ENCODE measurements around the gene ATRX.

- TF ChIP-seq, protein P1, sequence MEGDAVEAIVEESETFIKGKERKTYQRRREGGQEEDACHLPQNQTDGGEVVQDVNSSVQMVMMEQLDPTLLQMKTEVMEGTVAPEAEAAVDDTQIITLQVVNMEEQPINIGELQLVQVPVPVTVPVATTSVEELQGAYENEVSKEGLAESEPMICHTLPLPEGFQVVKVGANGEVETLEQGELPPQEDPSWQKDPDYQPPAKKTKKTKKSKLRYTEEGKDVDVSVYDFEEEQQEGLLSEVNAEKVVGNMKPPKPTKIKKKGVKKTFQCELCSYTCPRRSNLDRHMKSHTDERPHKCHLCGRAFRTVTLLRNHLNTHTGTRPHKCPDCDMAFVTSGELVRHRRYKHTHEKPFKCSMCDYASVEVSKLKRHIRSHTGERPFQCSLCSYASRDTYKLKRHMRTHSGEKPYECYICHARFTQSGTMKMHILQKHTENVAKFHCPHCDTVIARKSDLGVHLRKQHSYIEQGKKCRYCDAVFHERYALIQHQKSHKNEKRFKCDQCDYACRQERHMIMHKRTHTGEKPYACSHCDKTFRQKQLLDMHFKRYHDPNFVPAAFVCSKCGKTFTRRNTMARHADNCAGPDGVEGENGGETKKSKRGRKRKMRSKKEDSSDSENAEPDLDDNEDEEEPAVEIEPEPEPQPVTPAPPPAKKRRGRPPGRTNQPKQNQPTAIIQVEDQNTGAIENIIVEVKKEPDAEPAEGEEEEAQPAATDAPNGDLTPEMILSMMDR (IDR thresholded peaks at IDR 0.05) = no peak
- no peak for TF ChIP-seq EP300 (IDR thresholded peaks at IDR 0.05)
- TF ChIP-seq POLR2A (IDR thresholded peaks at IDR 0.05) = no peak
Observed at GRCh38 chrX:77740376-77740905, 45.6 kb downstream of the ATRX start.

Measured in ovary (tissue), 3 donors.